SU-DHL-6 (cell line): ENCODE results near the gene MBP.

Experiments
- EZH2phosphoT487 ChIP-seq: fragments of 200-600 bp; sonication (generic), shearing (Covaris generic); conservative IDR thresholded peaks from 2 replicates; pipeline ENCODE4 v1.6.1; 2018; ENCODE audit warnings: mild to moderate bottlenecking, antibody characterized with exemption, low read length, moderate library complexity, mixed read lengths
- TF ChIP-seq, protein P1 (sequence below): fragments of 200-600 bp; sonication (generic); IDR thresholded peaks from one replicate; pipeline ENCODE4 v1.5.1; 2017; ENCODE audit warnings: antibody characterized with exemption, mild to moderate bottlenecking, low read length, moderate library complexity; ENCODE audit not compliant: insufficient read depth, poor library complexity, severe bottlenecking

DNA sequence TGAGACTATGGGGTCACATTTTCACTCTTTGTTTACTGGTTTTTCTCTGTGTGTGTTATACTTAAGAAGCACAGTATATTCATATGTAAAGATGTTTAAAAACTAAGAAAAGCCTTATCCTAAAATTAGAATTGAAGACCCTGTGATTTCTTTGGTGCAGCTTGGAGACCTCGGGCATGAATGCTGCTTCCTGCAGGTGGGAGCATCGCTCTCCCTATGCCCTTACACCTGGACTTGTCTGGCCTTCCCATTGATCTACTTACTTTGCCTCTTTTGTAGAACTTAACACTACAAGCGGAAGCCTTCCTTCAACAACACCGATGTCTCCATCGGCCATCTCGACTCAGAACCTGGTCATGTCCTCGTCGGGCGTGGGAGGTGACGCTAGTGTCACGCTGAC is 195.7 kb downstream of the MBP start:
- TF ChIP-seq, protein P1, sequence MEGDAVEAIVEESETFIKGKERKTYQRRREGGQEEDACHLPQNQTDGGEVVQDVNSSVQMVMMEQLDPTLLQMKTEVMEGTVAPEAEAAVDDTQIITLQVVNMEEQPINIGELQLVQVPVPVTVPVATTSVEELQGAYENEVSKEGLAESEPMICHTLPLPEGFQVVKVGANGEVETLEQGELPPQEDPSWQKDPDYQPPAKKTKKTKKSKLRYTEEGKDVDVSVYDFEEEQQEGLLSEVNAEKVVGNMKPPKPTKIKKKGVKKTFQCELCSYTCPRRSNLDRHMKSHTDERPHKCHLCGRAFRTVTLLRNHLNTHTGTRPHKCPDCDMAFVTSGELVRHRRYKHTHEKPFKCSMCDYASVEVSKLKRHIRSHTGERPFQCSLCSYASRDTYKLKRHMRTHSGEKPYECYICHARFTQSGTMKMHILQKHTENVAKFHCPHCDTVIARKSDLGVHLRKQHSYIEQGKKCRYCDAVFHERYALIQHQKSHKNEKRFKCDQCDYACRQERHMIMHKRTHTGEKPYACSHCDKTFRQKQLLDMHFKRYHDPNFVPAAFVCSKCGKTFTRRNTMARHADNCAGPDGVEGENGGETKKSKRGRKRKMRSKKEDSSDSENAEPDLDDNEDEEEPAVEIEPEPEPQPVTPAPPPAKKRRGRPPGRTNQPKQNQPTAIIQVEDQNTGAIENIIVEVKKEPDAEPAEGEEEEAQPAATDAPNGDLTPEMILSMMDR = no peak
- TF ChIP-seq EZH2phosphoT487 = no peak
